Smooth muscle cell (in vitro differentiated cells): ENCODE data around the gene ARHGAP25. TPM values are rescaled to one million over a fixed set of nuclear protein-coding genes. Genes with fewer than 3 reads are reported as not detected.

ENCODE experiments used
- DNase-seq: peaks from one replicate; lab custom pipeline; 2025; ENCODE audit not compliant: unreplicated experiment; lab: John Stamatoyannopoulos, UW
- H2AFZ ChIP-seq: fragments of 200-600 bp; sonication (generic); 2 replicates; pipeline ENCODE4 v1.6.0; 2016; ENCODE audit warnings: antibody characterized with exemption, low read depth, mild to moderate bottlenecking
- H3F3A ChIP-seq: fragments of 200-600 bp; sonication (generic); 2 replicates; pipeline ENCODE4 v1.6.0; 2017; ENCODE audit warnings: antibody characterized with exemption, low read depth
- H3K27ac ChIP-seq: fragments of 200-600 bp; sonication (generic); 2 replicates; pipeline ENCODE4 v1.5.1; 2016; ENCODE audit warnings: low read depth, mild to moderate bottlenecking
- H3K27me3 ChIP-seq: fragments of 200-600 bp; sonication (generic); 2 replicates; pipeline ENCODE4 v1.6.1; 2016; ENCODE audit warnings: low read depth, mild to moderate bottlenecking
- H3K36me3 ChIP-seq: fragments of 200-600 bp; sonication (generic); 2 replicates; pipeline ENCODE4 v1.5.1; 2016; ENCODE audit warnings: low read depth
- H3K4me1 ChIP-seq: fragments of 200-600 bp; sonication (generic); 2 replicates; pipeline ENCODE4 v1.5.1; 2016; ENCODE audit warnings: low read depth
- H3K4me2 ChIP-seq: fragments of 200-600 bp; sonication (generic); 2 replicates; pipeline ENCODE4 v1.6.0; 2016; ENCODE audit warnings: mild to moderate bottlenecking
- H3K4me3 ChIP-seq: fragments of 200-600 bp; sonication (generic); 2 replicates; pipeline ENCODE4 v1.5.1; 2016; ENCODE audit warnings: mild to moderate bottlenecking
- H3K79me2 ChIP-seq: fragments of 200-600 bp; sonication (generic); 2 replicates; pipeline ENCODE4 v1.6.0; 2016; ENCODE audit warnings: low read depth, mild to moderate bottlenecking
- H3K9ac ChIP-seq: fragments of 200-600 bp; sonication (generic); 2 replicates; pipeline ENCODE4 v1.6.0; 2016; ENCODE audit warnings: low read depth
- H3K9me3 ChIP-seq: fragments of 200-600 bp; sonication (generic); replicated peaks from 2 replicates; pipeline ENCODE4 v1.5.1; 2016; ENCODE audit warnings: low read depth
- H4K20me1 ChIP-seq: fragments of 200-600 bp; sonication (generic); 2 replicates; pipeline ENCODE4 v1.6.0; 2016; ENCODE audit warnings: low read depth
- CTCF ChIP-seq: fragments of 200-600 bp; sonication (generic); IDR thresholded peaks from 2 replicates; pipeline ENCODE4 v1.5.1; 2017; ENCODE audit warnings: borderline replicate concordance, mild to moderate bottlenecking, antibody characterized with exemption; ENCODE audit not compliant: insufficient read depth, poor library complexity, severe bottlenecking
- WGBS: methylation state at CpG from one replicate; pipeline ENCODE4 v1.1.7; 2016; ENCODE audit warnings: low lambda C conversion rate; 5-methylcytosine and 5-hydroxymethylcytosine counted together
- polyA plus RNA-seq: library from polyadenylated mRNA; unstranded; fragments of >200 nt; fragmentation: Nextera tagmentation; extraction: Ambion mirVana; gene quantifications from 2 replicates; pipeline ENCODE4 v1.2.1, GENCODE V29; 2016
- total RNA-seq: library from RNA; depleted of rRNA; stranded (reverse); fragments of >200 nt; gene quantifications from 2 replicates; pipeline ENCODE4 v1.2.3, GENCODE V29; 2014

Gene ARHGAP25
- total and polyA plus RNA-seq, 2 experiments from 2014 or later = 1.5 to 2.0 TPM

DNA sequence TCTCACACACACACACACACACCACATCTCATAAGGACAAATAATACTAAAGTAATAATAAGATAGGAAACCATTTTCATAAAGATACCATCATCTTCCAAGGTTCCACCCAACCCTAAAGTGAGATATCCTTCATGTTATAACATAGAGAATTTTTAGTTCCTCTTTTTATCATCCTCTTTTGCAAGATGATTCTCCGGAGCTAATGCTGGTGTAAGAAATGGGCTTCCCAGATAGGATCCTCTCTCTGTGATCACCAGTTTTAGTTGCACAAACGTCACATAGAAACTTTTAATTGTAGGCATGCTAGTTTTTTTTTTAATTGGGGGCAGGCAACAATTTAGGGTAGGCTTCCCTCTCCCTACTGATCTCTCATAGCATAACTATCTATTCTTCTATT is 49.6 kb downstream of the ARHGAP25 start:
- no peaks in the 10 kb centered on the region for H3K79me2 ChIP-seq
- no peaks in the 10 kb centered on the region for H3K9me3 ChIP-seq
- no peak overlapping the region for H3K4me2 ChIP-seq
- no peaks in the 10 kb centered on the region for H3K36me3 ChIP-seq
- 84% methylated on average over 2 of the region's 2 CpGs for WGBS
- TF ChIP-seq CTCF = no peak
- H3K9ac ChIP-seq = no peak overlapping the region
- H4K20me1 ChIP-seq = no peaks in the 10 kb centered on the region
- H2AFZ ChIP-seq = no peak overlapping the region
- no peaks in the 10 kb centered on the region for H3K27me3 ChIP-seq
- no peaks in the 10 kb centered on the region for H3K4me1 ChIP-seq
- H3K27ac ChIP-seq = no peak overlapping the region
- no peak overlapping the region for H3K4me3 ChIP-seq
- H3F3A ChIP-seq = no peaks in the 10 kb centered on the region
- no peak for DNase-seq

- Histone ChIP-seq H3K27me3 (no peaks in the 10 kb centered on the region), H3K4me1 (no peaks in the 10 kb centered on the region), H3F3A (no peaks in the 10 kb centered on the region), H3K9ac (no peak overlapping the region), H4K20me1 (no peaks in the 10 kb centered on the region), H3K27ac (no peak overlapping the region), H3K9me3 (no peaks in the 10 kb centered on the region), H3K79me2 (no peaks in the 10 kb centered on the region), H3K36me3 (no peaks in the 10 kb centered on the region), H3K4me3 (no peak overlapping the region), H3K4me2 (no peak overlapping the region), H2AFZ (no peak overlapping the region)
- no peak for DNase-seq
- WGBS = 97% methylated on average over 1 of the region's 1 CpG
- no peak for TF ChIP-seq CTCF
Measured at GRCh38 chr2:68784915-68785314, 50.3 kb downstream of the ARHGAP25 start.

- 72% methylated on average over 4 of the region's 4 CpGs for WGBS
- Histone ChIP-seq H3K36me3 (no peaks in the 10 kb centered on the region), H3K4me1 (no peaks in the 10 kb centered on the region), H3K79me2 (no peaks in the 10 kb centered on the region), H3K4me2 (no peak overlapping the region), H3F3A (no peaks in the 10 kb centered on the region), H2AFZ (no peak overlapping the region), H3K27me3 (no peaks in the 10 kb centered on the region), H3K9me3 (no peaks in the 10 kb centered on the region), H3K4me3 (no peak overlapping the region), H3K9ac (no peak overlapping the region), H4K20me1 (no peaks in the 10 kb centered on the region), H3K27ac (no peak overlapping the region)
- DNase-seq = no peak
- TF ChIP-seq CTCF = no peak
Measured at GRCh38 chr2:68787356-68787755, 52.7 kb downstream of the ARHGAP25 start.

- Histone ChIP-seq H2AFZ (no peak overlapping the region), H4K20me1 (no peaks in the 10 kb centered on the region), H3K4me2 (no peak overlapping the region), H3K4me3 (no peak overlapping the region), H3K9ac (no peak overlapping the region), H3F3A (no peaks in the 10 kb centered on the region), H3K27ac (no peak overlapping the region), H3K79me2 (no peaks in the 10 kb centered on the region), H3K9me3 (no peaks in the 10 kb centered on the region), H3K27me3 (no peaks in the 10 kb centered on the region), H3K4me1 (no peaks in the 10 kb centered on the region), H3K36me3 (no peaks in the 10 kb centered on the region)
- TF ChIP-seq CTCF = no peak
- WGBS = 96% methylated on average over 7 of the region's 7 CpGs
- DNase-seq = no peak
Measured at GRCh38 chr2:68789603-68790002, 55.0 kb downstream of the ARHGAP25 start.
